AG04449 (cell line): ENCODE data around the gene IBA57.

ENCODE experiments used
- CTCF ChIA-PET: fragments of 350-600 bp; formaldehyde crosslinking; extraction: SDS; loops from one replicate; lab custom pipeline; 2021; ENCODE audit warnings: antibody characterized with exemption; lab: Yijun Ruan, JAX
- POLR2A ChIA-PET: fragments of 400-600, 350-600 bp; formaldehyde crosslinking; extraction: SDS; loops from one replicate; lab custom pipeline; 2020; ENCODE audit warnings: antibody characterized with exemption, inconsistent platforms; lab: Yijun Ruan, JAX
- DNase-seq: peaks from one replicate; pipeline ENCODE4 v3.0.0-alpha.2; 2010; ENCODE audit warnings: low read depth, low spot score
- H3K4me3 ChIP-seq: 2 replicates; pipeline ENCODE4 v1.5.1; 2011; ENCODE audit warnings: low read depth, mild to moderate bottlenecking, control low read depth, low read length
- CTCF ChIP-seq: IDR thresholded peaks from one replicate; pipeline ENCODE4 v1.5.1; 2011; ENCODE audit warnings: mild to moderate bottlenecking, moderate library complexity, low read length, control low read depth, inconsistent platforms; ENCODE audit not compliant: insufficient read depth; ENCODE audit errors: missing control alignments

The IBA57 gene

GRCh38 chr1:228161362-228161761, 4.2 kb upstream of the IBA57 start:
- no peak for DNase-seq
- ChIA-PET CTCF (interaction anchor here (5.0 kb wide), 1 partner anchor 9 kb away, joined by 53 read pairs; the partner anchor contains the start of gene GJC2), POLR2A (interaction anchor here (0.6 kb wide), 1 partner anchor 594 kb away, joined by 4 read pairs; no protein-coding TSS in a partner anchor)
- no peak overlapping the region for H3K4me3 ChIP-seq
- TF ChIP-seq CTCF: no peak

- CTCF ChIA-PET: interaction anchor here (5.0 kb wide), 1 partner anchor 10 kb away, joined by 53 read pairs; the partner anchor contains the start of gene GJC2
- no peak overlapping the region for H3K4me3 ChIP-seq
- TF ChIP-seq CTCF: no peak
- POLR2A ChIA-PET: interaction anchor here (0.6 kb wide), 1 partner anchor 595 kb away, joined by 4 read pairs; no protein-coding TSS in a partner anchor
- DNase-seq: no peak
Observed at GRCh38 chr1:228161866-228162265, 3.7 kb upstream of the IBA57 start.

GRCh38 chr1:228162286-228163006, 3.2 kb upstream of the IBA57 start:
- no peak for TF ChIP-seq CTCF
- POLR2A ChIA-PET: no interaction called here
- no peak overlapping the region for H3K4me3 ChIP-seq
- CTCF ChIA-PET: interaction anchor here (5.0 kb wide), 1 partner anchor 10 kb away, joined by 53 read pairs; the partner anchor contains the start of gene GJC2
- no peak for DNase-seq

- TF ChIP-seq CTCF: no peak
- ChIA-PET CTCF (interaction anchor here (5.0 kb wide), 1 partner anchor 11 kb away, joined by 53 read pairs; the partner anchor contains the start of gene GJC2), POLR2A (no interaction called here)
- H3K4me3 ChIP-seq: no peak overlapping the region
- no peak for DNase-seq
Observed at GRCh38 chr1:228163007-228163753, 2.4 kb upstream of the IBA57 start.

- no peak overlapping the region for H3K4me3 ChIP-seq
- no peak for TF ChIP-seq CTCF
- ChIA-PET CTCF (interaction anchor here (1.0 to 5.0 kb wide), 7 partner anchors 11 to 351 kb away, joined by 3 to 53 read pairs (median 10); partner anchors contain the start of genes GJC2 and GUK1), POLR2A (interaction anchor here (2.4 kb wide), 1 partner anchor 24 kb away, joined by 15 read pairs; the partner anchor contains the start of gene GUK1)
- no peak for DNase-seq
Observed at GRCh38 chr1:228163776-228164519, 1.7 kb upstream of the IBA57 start.
